ENCODE data around the gene TSC22D4.
"Not testable (repeated sequence)": the region's sequence is repeated elsewhere in the genome, so short reads cannot be mapped to it uniquely, and the experiment has no call there.

The TSC22D4 gene

DNA sequence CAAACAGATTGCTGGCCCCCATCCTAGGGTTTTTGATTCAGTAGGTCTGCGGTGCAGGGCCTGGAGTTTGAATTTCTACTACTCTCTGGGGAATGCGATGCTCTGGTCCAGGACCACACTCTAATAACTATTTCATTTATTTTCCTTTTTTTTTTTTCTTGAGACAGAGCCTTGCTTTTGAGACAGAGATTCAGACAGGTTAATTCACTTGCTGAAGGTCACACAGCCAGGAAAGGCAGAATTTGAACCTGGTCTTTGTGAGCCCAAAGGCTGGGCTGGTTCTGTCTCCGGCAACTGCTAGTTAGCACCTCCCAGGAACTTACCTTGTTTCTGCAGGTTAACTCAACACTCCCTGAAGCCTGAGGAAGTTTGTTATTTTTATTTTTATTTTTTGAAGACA is 26.5 kb downstream of the TSC22D4 start:
- ATAC-seq (no peak), DNase-seq (no peak)
- Mint-ChIP-seq H3K4me3 (no peak overlapping the region), H3K27me3 (no peaks in the 10 kb centered on the region), H3K4me1 (peaks cover 7% of the 10 kb centered on the region), H3K27ac (no peak overlapping the region), H3K9me3 (no peaks in the 10 kb centered on the region), H3K36me3 (ENCODE audit: low read depth) (no peaks in the 10 kb centered on the region)

DNA sequence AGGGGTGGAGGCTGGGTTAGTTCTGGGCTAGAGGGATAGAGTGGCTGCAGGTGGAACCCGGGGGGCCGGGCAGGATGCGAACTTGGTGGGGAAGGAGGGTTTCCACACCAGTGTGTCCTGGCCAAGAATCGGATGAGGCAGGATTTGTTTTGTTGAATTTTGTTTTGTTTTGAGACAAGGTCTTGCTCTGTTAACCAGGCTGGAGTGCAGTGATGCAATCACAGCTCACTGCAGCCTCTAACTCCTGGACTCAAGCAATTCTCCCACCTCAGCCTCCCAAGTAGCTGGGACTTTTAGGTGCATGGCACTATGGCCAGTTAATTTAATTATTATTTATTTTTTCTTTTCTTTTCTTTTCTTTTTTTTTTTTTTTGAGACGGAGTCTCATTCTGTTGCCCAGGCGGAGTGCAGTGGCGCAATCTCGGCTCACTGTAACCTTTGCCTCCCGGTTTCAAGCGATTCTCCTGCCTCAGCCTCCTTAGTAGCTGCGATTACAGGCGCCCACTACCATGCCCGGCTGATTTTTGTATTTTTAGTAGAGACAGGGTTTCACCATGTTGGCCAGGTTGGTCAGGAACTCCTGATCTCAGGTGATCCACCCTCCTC is 29.7 kb downstream of the TSC22D4 start:
- H3K27ac Mint-ChIP-seq: no peak overlapping the region
- no peak overlapping the region for H3K4me3 Mint-ChIP-seq
- H3K27me3 Mint-ChIP-seq: no peaks in the 10 kb centered on the region
- ATAC-seq (no peak), DNase-seq (no peak)
- H3K36me3 Mint-ChIP-seq (ENCODE audit: low read depth): no peaks in the 10 kb centered on the region
- peaks cover 20% of the 10 kb centered on the region for H3K4me1 Mint-ChIP-seq
- H3K9me3 Mint-ChIP-seq: no peaks in the 10 kb centered on the region

DNA sequence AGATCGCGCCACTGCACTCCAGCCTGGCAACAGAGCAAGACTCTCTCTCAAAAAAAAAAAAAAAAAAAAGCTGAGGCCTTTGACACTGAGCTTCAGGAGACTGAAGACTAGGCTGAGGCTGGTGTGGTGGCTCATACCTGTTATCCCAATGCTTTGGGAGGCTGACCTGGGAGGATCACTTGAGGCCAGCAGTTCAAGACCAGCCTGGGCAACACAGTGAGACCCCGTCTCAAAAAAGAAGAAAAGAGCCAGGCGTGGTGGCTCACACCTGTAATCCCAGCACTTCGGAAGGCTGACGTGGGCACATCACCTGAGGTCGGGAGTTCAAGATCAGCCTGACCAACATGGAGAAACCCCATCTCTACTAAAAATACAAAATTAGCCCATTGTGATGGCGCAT is 31.7 kb downstream of the TSC22D4 start:
- H3K4me1 Mint-ChIP-seq: peaks cover 26% of the 10 kb centered on the region
- not testable (repeated sequence) for H3K36me3 Mint-ChIP-seq (ENCODE audit: low read depth); H3K9me3 Mint-ChIP-seq; DNase-seq; H3K27ac Mint-ChIP-seq; H3K27me3 Mint-ChIP-seq; ATAC-seq; H3K4me3 Mint-ChIP-seq

DNA sequence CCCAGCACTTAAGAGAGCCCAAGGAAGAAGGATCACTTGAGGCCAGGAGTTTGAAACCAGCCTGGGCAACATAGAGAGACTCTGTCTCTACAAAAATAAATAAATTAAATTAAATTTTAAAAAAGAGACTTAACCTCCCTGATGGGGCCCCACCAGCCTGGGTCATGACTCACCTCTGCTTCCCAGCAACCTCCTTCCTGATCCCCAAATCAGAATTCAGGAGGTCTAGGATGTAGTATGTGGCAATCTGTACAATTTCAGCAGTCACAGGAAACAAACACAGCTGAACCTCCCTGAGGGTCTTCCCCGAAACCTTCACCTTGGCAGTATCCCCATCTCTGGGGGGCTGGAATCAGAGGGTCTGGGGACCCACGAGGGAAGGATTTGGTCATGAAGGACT is 33.0 kb downstream of the TSC22D4 start:
- Mint-ChIP-seq H3K9me3 (no peaks in the 10 kb centered on the region), H3K27ac (no peak overlapping the region), H3K4me1 (peaks cover 26% of the 10 kb centered on the region), H3K27me3 (no peaks in the 10 kb centered on the region), H3K36me3 (ENCODE audit: low read depth) (no peaks in the 10 kb centered on the region), H3K4me3 (no peak overlapping the region)
- no peak for ATAC-seq
- no peak for DNase-seq

DNA sequence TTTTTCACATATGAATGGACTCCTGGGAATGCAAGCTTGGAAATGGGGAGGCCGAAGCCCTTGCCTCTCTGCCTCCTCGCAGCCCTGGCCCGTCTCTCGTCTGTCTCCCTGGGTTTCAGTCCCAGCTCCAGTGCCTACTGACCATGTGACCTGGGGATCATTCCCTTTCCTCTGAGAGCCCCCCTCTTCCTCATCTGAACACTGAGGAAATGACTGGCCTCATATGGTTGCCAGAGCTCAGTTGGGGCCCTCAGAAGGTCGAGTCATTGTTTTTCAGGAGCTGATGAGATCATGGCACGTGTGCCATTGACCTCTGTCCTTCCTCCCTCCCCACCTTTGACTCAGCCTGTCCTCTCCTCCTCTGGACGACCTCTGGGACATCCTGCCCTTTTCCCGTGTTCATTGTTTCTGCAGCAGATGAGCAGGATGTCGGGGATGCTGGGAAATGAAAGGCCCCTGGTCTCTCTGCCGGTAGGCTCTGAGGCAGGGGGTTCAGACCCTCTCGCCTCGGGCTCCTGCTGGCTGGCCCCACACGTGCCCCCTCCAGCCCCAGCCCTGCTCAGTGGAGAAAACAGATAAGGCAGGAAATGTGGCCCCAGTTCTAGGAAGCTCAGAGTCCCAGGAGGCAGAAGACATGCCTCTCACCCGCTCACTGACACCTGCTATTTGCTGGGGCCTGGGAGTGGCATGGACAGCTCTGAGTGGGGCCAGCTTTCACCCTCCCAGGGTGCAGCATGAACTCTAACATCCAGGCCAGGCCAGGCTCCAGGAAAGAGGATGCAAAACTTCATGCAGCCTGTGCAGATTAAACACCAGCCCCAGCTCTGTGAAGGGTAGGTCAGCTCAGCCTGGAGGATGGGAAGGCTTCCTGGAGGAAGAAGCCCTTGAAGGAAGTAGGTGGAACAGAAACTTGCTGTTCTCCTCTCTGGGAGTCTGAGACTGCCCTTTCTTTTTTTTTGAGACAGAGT is 34.4 kb downstream of the TSC22D4 start:
- Mint-ChIP-seq H3K27me3 (no peaks in the 10 kb centered on the region), H3K4me1 (peaks cover 19% of the 10 kb centered on the region), H3K9me3 (no peaks in the 10 kb centered on the region), H3K36me3 (ENCODE audit: low read depth) (no peaks in the 10 kb centered on the region), H3K27ac (peak overlapping the region; percentile 77), H3K4me3 (no peak overlapping the region)
- no peak for DNase-seq
- peak; percentile 71 for ATAC-seq

DNA sequence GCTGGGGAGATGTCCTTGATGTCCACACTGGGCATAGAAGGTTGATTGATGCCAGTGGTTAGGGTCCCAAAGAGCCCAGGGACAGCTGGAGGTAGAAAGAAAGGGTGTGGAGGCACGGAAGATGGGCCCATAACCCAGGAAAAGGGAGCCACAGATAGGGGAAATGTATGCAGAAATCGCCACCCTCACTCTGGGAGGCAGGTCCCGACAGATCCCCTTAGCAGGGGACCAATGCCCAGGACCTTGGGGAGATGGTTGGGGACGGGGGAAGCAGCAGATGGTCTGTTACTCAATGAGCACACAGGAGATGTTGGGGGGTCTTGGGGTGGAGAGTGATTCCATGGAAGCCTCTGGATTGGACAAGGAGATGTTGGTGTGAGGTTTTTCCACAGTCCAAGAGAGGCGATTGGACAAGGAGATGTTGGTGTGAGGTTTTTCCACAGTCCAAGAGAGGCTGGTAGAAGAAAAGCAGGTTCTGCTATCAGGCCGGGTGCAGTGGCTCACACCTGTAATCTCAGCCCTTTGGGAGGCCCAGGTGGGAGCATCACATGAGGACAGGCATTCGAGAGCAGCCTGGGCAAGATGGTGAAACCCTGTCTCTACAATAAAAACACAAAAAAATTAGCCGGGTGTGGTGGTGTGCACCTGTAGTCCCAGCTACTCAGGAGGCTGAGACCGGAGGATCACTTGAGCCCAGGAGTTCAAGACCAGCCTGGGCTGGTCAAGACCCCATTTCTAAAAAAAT is 35.7 kb downstream of the TSC22D4 start:
- Mint-ChIP-seq H3K4me3 (no peak overlapping the region), H3K36me3 (ENCODE audit: low read depth) (no peaks in the 10 kb centered on the region), H3K27me3 (no peaks in the 10 kb centered on the region), H3K4me1 (peaks cover 19% of the 10 kb centered on the region), H3K9me3 (no peaks in the 10 kb centered on the region), H3K27ac (no peak overlapping the region)
- no peak for DNase-seq
- no peak for ATAC-seq

DNA sequence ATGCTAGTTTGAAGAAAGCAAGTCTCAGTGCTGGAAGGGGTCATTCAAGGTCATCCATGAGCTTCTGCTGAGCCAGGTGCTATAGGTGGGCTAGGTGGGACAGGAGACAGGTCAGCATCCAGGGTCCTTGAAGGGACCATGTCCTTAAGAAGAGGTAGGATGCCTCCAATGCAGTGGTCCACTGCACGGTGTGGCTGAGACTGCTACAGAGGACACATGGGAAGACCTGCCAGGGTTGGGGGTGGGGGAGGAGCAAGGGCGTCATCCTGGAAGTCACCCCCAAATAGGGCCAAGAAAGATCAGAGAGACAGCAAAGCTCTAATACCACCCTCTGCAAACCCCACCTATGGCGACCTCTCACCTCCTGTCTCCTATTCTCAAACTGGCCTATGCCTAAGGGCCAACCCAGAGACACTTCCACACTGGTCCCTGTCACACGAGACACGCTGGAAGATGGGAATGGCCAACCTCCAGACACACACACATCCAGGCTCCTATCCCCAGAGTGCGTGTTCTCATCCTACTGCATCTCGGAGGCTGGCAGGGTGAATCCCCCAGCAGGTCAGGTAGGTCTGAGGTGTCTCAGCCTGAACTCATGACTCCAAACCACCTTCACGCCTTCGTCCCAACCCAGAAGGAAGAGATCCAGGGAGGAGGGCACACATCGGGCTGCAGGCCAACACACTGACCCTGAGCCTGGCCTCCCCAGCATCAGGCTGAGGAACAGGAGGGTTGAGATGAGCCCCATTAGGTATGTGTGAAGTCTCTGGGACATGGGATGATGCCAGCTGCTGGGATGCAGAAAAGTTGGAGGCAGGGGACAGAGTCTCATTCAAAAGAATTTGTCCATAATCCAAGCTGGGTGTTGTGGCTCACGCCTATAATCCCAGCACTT is 37.1 kb downstream of the TSC22D4 start:
- H3K9me3 Mint-ChIP-seq: no peaks in the 10 kb centered on the region
- no peak overlapping the region for H3K4me3 Mint-ChIP-seq
- H3K36me3 Mint-ChIP-seq (ENCODE audit: low read depth): no peaks in the 10 kb centered on the region
- ATAC-seq: no peak
- peaks cover 19% of the 10 kb centered on the region for H3K4me1 Mint-ChIP-seq
- no peak for DNase-seq
- no peaks in the 10 kb centered on the region for H3K27me3 Mint-ChIP-seq
- H3K27ac Mint-ChIP-seq: no peak overlapping the region

DNA sequence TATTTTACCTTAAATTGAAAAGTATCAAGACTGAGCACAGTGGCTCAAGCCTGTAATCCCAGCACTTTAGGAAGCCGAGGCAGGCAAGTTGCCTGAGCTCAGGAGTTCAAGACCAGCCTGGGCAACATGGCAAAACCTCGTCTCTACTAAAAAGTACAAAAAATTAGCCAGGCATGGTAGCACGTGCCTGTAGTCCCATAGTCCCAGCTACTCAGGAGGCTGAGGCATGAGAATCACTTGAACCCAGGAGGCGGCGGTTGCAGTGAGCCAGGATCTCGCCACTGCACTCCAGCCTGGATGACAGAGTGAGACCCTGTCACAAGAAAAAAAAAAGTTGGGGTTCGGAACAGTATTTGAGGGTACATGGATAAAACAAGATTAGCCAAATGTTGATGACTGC is 39.8 kb downstream of the TSC22D4 start:
- not testable (repeated sequence) for H3K4me3 Mint-ChIP-seq, ATAC-seq, H3K9me3 Mint-ChIP-seq, H3K27ac Mint-ChIP-seq, H3K27me3 Mint-ChIP-seq, DNase-seq
- Mint-ChIP-seq H3K36me3 (ENCODE audit: low read depth) (peaks cover 16% of the 10 kb centered on the region), H3K4me1 (peaks cover 20% of the 10 kb centered on the region)

DNA sequence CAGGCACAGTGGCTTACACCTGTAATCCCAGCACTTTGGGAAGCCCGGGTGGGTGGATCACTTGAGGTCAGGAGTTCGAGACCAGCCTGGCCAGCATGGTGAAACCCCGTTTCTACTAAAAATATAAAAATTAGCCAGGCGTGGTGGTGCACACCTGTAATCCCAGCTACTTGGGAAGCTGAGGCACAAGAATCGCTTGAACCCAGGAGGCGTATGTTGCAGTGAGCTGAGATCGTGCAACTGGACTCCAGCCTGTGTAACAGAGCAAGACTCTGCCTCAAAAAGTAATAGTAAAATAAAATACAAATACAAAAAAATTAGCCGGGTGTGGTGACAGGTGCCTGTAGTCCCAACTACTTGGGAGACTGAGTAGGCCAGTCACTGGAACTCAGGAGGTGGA is 40.3 kb downstream of the TSC22D4 start:
- not testable (repeated sequence) for H3K9me3 Mint-ChIP-seq, H3K4me3 Mint-ChIP-seq, DNase-seq, H3K27me3 Mint-ChIP-seq, H3K27ac Mint-ChIP-seq, ATAC-seq
- peaks cover 21% of the 10 kb centered on the region for H3K36me3 Mint-ChIP-seq (ENCODE audit: low read depth)
- peaks cover 20% of the 10 kb centered on the region for H3K4me1 Mint-ChIP-seq

DNA sequence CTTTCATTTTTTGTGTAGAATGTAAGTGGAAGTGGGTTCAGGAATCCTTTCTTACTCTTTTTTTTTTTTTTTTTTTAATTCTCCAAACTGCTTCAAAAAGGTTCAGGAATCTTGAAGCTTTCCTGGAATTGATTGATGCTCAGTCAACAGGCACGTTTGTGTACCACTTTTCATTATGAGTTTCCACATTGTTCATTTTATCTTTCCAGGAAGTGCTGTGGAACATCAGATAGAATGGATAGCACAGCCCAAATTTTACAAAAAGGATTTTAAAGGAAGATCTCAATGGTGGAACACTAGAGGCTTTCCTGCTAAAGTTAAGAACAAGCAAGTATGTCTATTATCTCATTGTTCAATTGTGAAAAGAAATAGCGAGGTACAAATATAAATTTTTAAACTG is 40.8 kb downstream of the TSC22D4 start:
- no peak for ATAC-seq
- no peak for DNase-seq
- Mint-ChIP-seq H3K36me3 (ENCODE audit: low read depth) (peaks cover 26% of the 10 kb centered on the region), H3K27ac (no peak overlapping the region), H3K9me3 (no peaks in the 10 kb centered on the region), H3K4me1 (peaks cover 25% of the 10 kb centered on the region), H3K4me3 (no peak overlapping the region), H3K27me3 (no peaks in the 10 kb centered on the region)

DNA sequence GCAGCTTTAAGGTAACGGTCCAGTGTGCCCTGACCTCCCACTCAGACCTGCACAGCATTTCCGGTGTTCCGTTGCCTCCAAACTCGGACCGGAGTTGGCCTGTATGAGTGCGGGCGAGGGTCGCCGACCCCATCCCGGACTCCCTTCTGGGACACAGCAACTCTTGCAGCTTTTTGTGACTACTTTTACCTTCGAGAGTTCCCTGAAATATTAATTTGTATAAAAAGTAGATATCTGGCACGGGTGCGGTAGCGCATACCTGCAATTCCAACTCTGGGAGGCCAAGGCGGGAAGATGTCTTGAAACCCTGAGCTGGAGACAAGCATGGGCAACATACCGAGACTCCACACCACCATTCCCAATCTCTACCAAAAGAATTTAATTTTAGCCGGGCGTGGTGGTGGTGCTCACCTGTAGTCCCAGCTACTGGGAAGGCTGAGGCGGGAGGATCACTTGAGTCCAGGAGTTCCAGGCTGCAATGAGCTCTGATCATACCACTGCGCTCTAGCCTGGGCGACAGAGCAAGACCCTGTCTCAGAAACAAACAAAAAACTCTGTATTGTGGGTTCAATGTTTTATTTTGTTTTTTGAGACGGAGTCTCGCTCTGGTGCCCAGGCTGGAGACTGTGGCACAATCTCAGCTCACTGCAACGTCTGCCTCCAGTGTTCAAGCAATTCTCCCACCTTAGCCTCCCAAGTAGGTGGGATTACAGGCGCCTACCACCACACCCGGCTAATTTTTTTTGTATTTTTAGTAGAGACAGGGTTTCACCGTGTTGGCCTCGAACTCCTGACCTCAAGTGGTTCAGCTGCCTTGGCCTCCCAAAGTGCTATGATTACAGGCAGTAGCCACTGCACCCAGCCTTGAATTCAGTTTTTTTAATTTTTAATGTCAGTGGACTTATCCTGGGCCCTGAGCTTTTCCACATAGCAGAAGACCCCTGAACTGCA is 41.6 kb downstream of the TSC22D4 start:
- H3K36me3 Mint-ChIP-seq (ENCODE audit: low read depth): peaks cover 33% of the 10 kb centered on the region
- peak overlapping the region; percentile 89 for H3K4me3 Mint-ChIP-seq
- no peaks in the 10 kb centered on the region for H3K9me3 Mint-ChIP-seq
- H3K27ac Mint-ChIP-seq: no peak overlapping the region
- peaks cover 33% of the 10 kb centered on the region for H3K4me1 Mint-ChIP-seq
- ATAC-seq (no peak), DNase-seq (no peak)
- H3K27me3 Mint-ChIP-seq: no peaks in the 10 kb centered on the region

DNA sequence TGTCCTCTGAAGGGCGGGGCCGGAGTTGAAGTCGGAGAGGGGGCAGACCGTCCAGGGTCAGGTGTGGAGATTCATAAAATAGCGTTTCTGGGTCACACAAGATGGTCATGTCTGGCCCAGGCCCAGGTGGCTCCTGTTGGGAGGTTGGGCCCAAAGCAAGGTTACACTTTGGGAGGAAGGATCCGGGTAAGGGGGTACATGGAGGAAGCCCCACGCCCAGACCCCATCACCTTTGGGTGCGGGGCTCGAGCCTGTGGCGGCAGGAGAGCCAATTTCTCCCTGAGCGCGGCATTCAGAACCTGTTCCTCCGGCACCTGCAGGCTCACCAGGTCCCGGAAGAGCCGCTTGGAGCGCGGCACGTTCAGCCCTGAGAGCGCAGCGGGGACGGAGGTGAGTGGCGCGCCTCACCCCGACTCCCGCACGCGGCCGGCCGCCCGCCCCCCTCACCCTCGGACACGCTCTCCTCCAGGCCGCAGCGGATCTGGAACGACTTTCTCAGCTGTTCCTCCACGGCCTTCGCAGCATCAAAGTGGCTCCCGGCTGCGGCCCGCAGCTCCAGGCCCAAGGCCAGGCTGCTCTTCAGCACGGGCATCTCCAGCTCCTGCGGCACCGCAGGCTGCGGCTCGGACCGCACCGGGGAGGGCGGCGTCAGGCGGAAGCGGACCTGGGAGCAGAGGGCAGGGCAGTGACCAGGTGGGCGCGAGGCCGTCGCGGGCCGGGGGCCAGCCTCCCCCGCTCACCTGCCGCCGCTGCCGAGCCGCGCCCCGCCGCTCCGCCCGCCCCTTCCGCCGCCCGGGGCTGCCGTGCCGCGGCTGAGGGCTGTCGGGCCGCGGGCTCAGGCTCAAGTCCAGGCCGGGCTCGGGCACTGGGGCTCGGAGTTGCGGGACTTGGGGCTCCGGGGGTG is 43.4 kb downstream of the TSC22D4 start:
- H3K27me3 Mint-ChIP-seq: no peaks in the 10 kb centered on the region
- peak overlapping the region; percentile 94 for H3K27ac Mint-ChIP-seq
- peak; percentile 8 for ATAC-seq
- peak; percentile 48 for DNase-seq
- peak overlapping the region; percentile 94 for H3K4me3 Mint-ChIP-seq
- no peaks in the 10 kb centered on the region for H3K9me3 Mint-ChIP-seq
- H3K36me3 Mint-ChIP-seq (ENCODE audit: low read depth): peaks cover 46% of the 10 kb centered on the region
- peaks cover 46% of the 10 kb centered on the region for H3K4me1 Mint-ChIP-seq
